SH-SY5Y (cell line): Measurements from ENCODE around the gene RNASEH2B.

Experiments
- GATA2 ChIP-seq: IDR thresholded peaks from 2 replicates; pipeline ENCODE4 v1.6.1; 2011; ENCODE audit warnings: mild to moderate bottlenecking, low read depth, low read length
- GATA3 ChIP-seq: IDR thresholded peaks from 2 replicates; pipeline ENCODE4 v1.6.1; 2011; ENCODE audit warnings: low read depth, mild to moderate bottlenecking, low read length, moderate library complexity

GRCh38 chr13:50915565-50915964, 6.0 kb downstream of the RNASEH2B start:
- TF ChIP-seq GATA2 (no peak), GATA3 (no peak)
